ENCODE measurements around the gene INHBA. TPM values are rescaled to one million over a fixed set of nuclear protein-coding genes. Genes with fewer than 3 reads are reported as not detected.

Gene INHBA
- total RNA-seq, 1 donor from 2014 or later = 103 TPM

- H3K27me3 Mint-ChIP-seq (ENCODE audit: low read depth, unreplicated experiment) = no peaks in the 10 kb centered on the region
- no peaks in the 10 kb centered on the region for H3K9me3 ChIP-seq (ENCODE audit: insufficient read depth, low read depth, low read length)
- H3K4me2 ChIP-seq (ENCODE audit: low read length) = no peak overlapping the region
- no peak overlapping the region for H3K4me3 Mint-ChIP-seq (ENCODE audit: unreplicated experiment)
- no peak overlapping the region for H3K27ac ChIP-seq (ENCODE audit: low read depth, low read length)
- no peaks in the 10 kb centered on the region for H3K79me2 ChIP-seq (ENCODE audit: insufficient read depth, low read length)
- H3K4me1 Mint-ChIP-seq (ENCODE audit: low read depth, unreplicated experiment) = peaks cover 1% of the 10 kb centered on the region
- H3K4me1 ChIP-seq (ENCODE audit: insufficient read depth, low read length) = no peaks in the 10 kb centered on the region
- H3K4me3 ChIP-seq (ENCODE audit: insufficient read depth, low read depth, low read length) = no peak overlapping the region
- peak; percentile 50 for FAIRE-seq
- no peaks in the 10 kb centered on the region for H3K9me3 Mint-ChIP-seq (ENCODE audit: unreplicated experiment)
- TF ChIP-seq EZH2 (IDR thresholded peaks at IDR 0.05; ENCODE audit: insufficient read depth, low read length) = no peak
- TF ChIP-seq CTCF (IDR thresholded peaks at IDR 0.05; ENCODE audit: insufficient read depth, low read depth, low read length) = no peak
- H3K36me3 ChIP-seq (ENCODE audit: insufficient read depth, low read length) = no peaks in the 10 kb centered on the region
- H3K36me3 Mint-ChIP-seq (ENCODE audit: low read depth, unreplicated experiment) = peaks cover 1% of the 10 kb centered on the region
- H3K9ac ChIP-seq (ENCODE audit: low read length) = no peak overlapping the region
- no peak overlapping the region for H2AFZ ChIP-seq (ENCODE audit: low read depth, low read length)
- H4K20me1 ChIP-seq (ENCODE audit: insufficient read depth, low read length) = no peaks in the 10 kb centered on the region
- no peak overlapping the region for H3K27ac Mint-ChIP-seq (ENCODE audit: unreplicated experiment)
- peak; percentile 18 for DNase-seq (ENCODE audit: low read depth)
- no peaks in the 10 kb centered on the region for H3K27me3 ChIP-seq (ENCODE audit: insufficient read depth, low read length)
These were observed 65.8 kb downstream of the INHBA start for GRCh38 chr7:41637049-41637448.
